Ureter (tissue), 1 donor: ENCODE measurements around the gene MGMT. TPM values are rescaled to one million over a fixed set of nuclear protein-coding genes. Genes with fewer than 3 reads are reported as not detected.
A peak's percentile ranks its signal among the peaks of the same experiment; 100 is the strongest.

Source experiments
- DNase-seq: peaks from one replicate; pipeline ENCODE4 v3.0.0-alpha.2; 2020; ENCODE audit warnings: low spot score
- total RNA-seq: library from RNA; stranded (reverse); gene quantifications from one replicate; pipeline ENCODE4 v1.2.4, GENCODE V29; 2023
- donor health status: DM: yes; HTN: yes; CAD: no.

MGMT gene
- total RNA-seq, 1 donor from 2014 or later: 38.6 TPM

- DNase-seq: no peak
These were observed 11.4 kb upstream of the MGMT start for GRCh38 chr10:129455625-129456024.

GRCh38 chr10:129459762-129460539 lies 7.1 kb upstream of the MGMT start:
- no peak for DNase-seq

GRCh38 chr10:129462257-129462795 lies 4.7 kb upstream of the MGMT start:
- DNase-seq: no peak

- DNase-seq: no peak
These were observed 2.8 kb upstream of the MGMT start for GRCh38 chr10:129464251-129464650.

GRCh38 chr10:129465796-129466702 lies 992 bp upstream of the MGMT start:
- DNase-seq: no peak

GRCh38 chr10:129467359-129468064 lies 471 bp downstream of the MGMT start:
- DNase-seq: peak; percentile 53

- no peak for DNase-seq
These were observed 1.1 kb downstream of the MGMT start for GRCh38 chr10:129468187-129468586.

- DNase-seq: no peak
These were observed 3.2 kb downstream of the MGMT start for GRCh38 chr10:129470103-129470851.

GRCh38 chr10:129471447-129472175 lies 4.6 kb downstream of the MGMT start:
- no peak for DNase-seq

GRCh38 chr10:129472696-129473555 lies 5.9 kb downstream of the MGMT start:
- no peak for DNase-seq

- DNase-seq: no peak
These were observed 7.6 kb downstream of the MGMT start for GRCh38 chr10:129474642-129475041.

- DNase-seq: no peak
These were observed 9.4 kb downstream of the MGMT start for GRCh38 chr10:129476431-129476830.

GRCh38 chr10:129477051-129477450 lies 10.0 kb downstream of the MGMT start:
- no peak for DNase-seq

- DNase-seq: no peak
These were observed 14.6 kb downstream of the MGMT start for GRCh38 chr10:129481641-129482040.

GRCh38 chr10:129483430-129484010 lies 16.5 kb downstream of the MGMT start:
- DNase-seq: no peak

GRCh38 chr10:129486805-129487204 lies 19.8 kb downstream of the MGMT start:
- DNase-seq: no peak

- DNase-seq: no peak
These were observed 24.2 kb downstream of the MGMT start for GRCh38 chr10:129491123-129491734.

GRCh38 chr10:129494176-129494575 lies 27.1 kb downstream of the MGMT start:
- no peak for DNase-seq

GRCh38 chr10:129494740-129495139 lies 27.7 kb downstream of the MGMT start:
- DNase-seq: no peak
